H1 (cell line): ENCODE data around the gene EXTL1. TPM values are rescaled to one million over a fixed set of nuclear protein-coding genes. Genes with fewer than 3 reads are reported as not detected.

Source experiments
- CTCF ChIA-PET: fragments of 300-600 bp; sonication (Branson Sonifier 250); formaldehyde crosslinking; loops from one replicate; lab custom pipeline; 2021; ENCODE audit not compliant: partially characterized antibody; lab: Charles Lee
- POLR2A ChIA-PET: fragments of 300-600 bp; sonication (Branson Sonifier 250); formaldehyde crosslinking; loops from one replicate; lab custom pipeline; 2021; ENCODE audit warnings: inconsistent platforms; ENCODE audit not compliant: partially characterized antibody; lab: Charles Lee
- DNase-seq, 2 experiments: peaks; one replicate each; pipeline versions ENCODE4 v3.0.0 to v3.0.0-alpha.2; 2010 to 2022; ENCODE audit warnings: low spot score in 2 of 2, low read depth in 1 of 2, mixed read lengths in 1 of 2
- FAIRE-seq: peaks from 2 replicates; lab custom pipeline; 2011; peaks lifted over from hg19 to GRCh38; lab: Jason Lieb, UNC
- H2AFZ ChIP-seq: 2 replicates; pipeline ENCODE4 v1.8.1; 2012; ENCODE audit warnings: low read length, inconsistent platforms
- H2AK5ac ChIP-seq: 2 replicates; pipeline ENCODE4 v1.6.1; 2013; ENCODE audit warnings: low read depth, low read length
- H2BK120ac ChIP-seq: replicated peaks from 2 replicates; pipeline ENCODE3; 2013; ENCODE audit warnings: low read depth, low read length, inconsistent platforms
- H2BK12ac ChIP-seq: 2 replicates; pipeline ENCODE4 v1.6.1; 2013; ENCODE audit warnings: low read depth, low read length
- H2BK15ac ChIP-seq: 2 replicates; pipeline ENCODE4 v1.6.1; 2013; ENCODE audit warnings: low read length
- H2BK20ac ChIP-seq: 2 replicates; pipeline ENCODE4 v1.6.1; 2013; ENCODE audit warnings: low read length
- H2BK5ac ChIP-seq: 2 replicates; pipeline ENCODE4 v1.6.1; 2013; ENCODE audit warnings: low read depth, low read length
- H3K14ac ChIP-seq: 2 replicates; pipeline ENCODE4 v1.6.1; 2013; ENCODE audit warnings: inconsistent platforms; ENCODE audit not compliant: insufficient read length
- H3K18ac ChIP-seq: 2 replicates; pipeline ENCODE4 v1.6.1; 2013; ENCODE audit warnings: low read length; ENCODE audit errors: extremely low read depth
- H3K23ac ChIP-seq: 2 replicates; pipeline ENCODE4 v1.6.1; 2013; ENCODE audit warnings: inconsistent platforms; ENCODE audit not compliant: insufficient read length
- H3K23me2 ChIP-seq: 2 replicates; pipeline ENCODE4 v1.6.1; 2013; ENCODE audit warnings: low read depth, low read length
- H3K27ac ChIP-seq: 2 replicates; pipeline ENCODE4 v1.6.1; 2011; ENCODE audit warnings: low read depth, low read length, inconsistent platforms
- H3K27me3 ChIP-seq, 4 experiments: replicated peaks in 1 of 4; 1 replicate in 1 of 4; 2 replicates in 3 of 4; pipeline versions ENCODE4 v1.6.1 to v1.8.1; 2011 to 2013; ENCODE audit warnings: low read length in 3 of 4, mild to moderate bottlenecking in 3 of 4, inconsistent platforms in 2 of 4, mixed read lengths in 2 of 4, moderate library complexity in 1 of 4; ENCODE audit not compliant: control insufficient read depth in 3 of 4, insufficient read depth in 3 of 4; ENCODE audit errors: extremely low read depth in 1 of 4
- H3K36me3 ChIP-seq, 4 experiments: 2 replicates each; pipeline versions ENCODE4 v1.6.1 to v1.8.1; 2011 to 2013; ENCODE audit warnings: mild to moderate bottlenecking in 4 of 4, low read length in 3 of 4, moderate library complexity in 2 of 4, control low read depth in 1 of 4, inconsistent platforms in 1 of 4; ENCODE audit not compliant: insufficient read depth in 4 of 4, control insufficient read depth in 2 of 4
- H3K4ac ChIP-seq: replicated peaks from 2 replicates; pipeline ENCODE3; 2013; ENCODE audit warnings: low read length, low read depth, mixed read lengths, inconsistent platforms; ENCODE audit not compliant: insufficient read length
- H3K4me1 ChIP-seq, 4 experiments: replicated peaks in 1 of 4; 1 replicate in 1 of 4; 2 replicates in 3 of 4; pipeline versions ENCODE4 v1.6.1 to v1.8.1; 2011 to 2013; ENCODE audit warnings: low read length in 3 of 4, inconsistent platforms in 2 of 4, mixed read lengths in 1 of 4; ENCODE audit not compliant: insufficient read depth in 4 of 4, control insufficient read depth in 3 of 4
- H3K4me2 ChIP-seq, 2 experiments: 2 replicates each; pipeline versions ENCODE4 v1.6.1 to v1.8.1; 2011 to 2013; ENCODE audit warnings: low read depth in 2 of 2, low read length in 2 of 2, control low read depth in 1 of 2, inconsistent platforms in 1 of 2, mild to moderate bottlenecking in 1 of 2; ENCODE audit not compliant: insufficient read depth in 1 of 2
- H3K4me3 ChIP-seq, 4 experiments: fragments of 200-600, 300-600 bp in 1 of 4; sonication (generic), shearing (Covaris generic), sonication (Bioruptor Twin) in 1 of 4; 2 replicates each; pipeline versions ENCODE4 v1.5.1 to v1.8.1; 2011 to 2016; ENCODE audit warnings: low read length in 4 of 4, low read depth in 3 of 4, control low read depth in 2 of 4, inconsistent platforms in 2 of 4, mild to moderate bottlenecking in 2 of 4, mixed read lengths in 1 of 4, moderate library complexity in 1 of 4; ENCODE audit not compliant: insufficient read depth in 2 of 4; ENCODE audit errors: extremely low read depth in 1 of 4
- H3K56ac ChIP-seq: replicated peaks from 2 replicates; pipeline ENCODE3; 2013; ENCODE audit warnings: low read depth, mild to moderate bottlenecking, mixed read lengths, low read length, inconsistent platforms; ENCODE audit not compliant: insufficient read length
- H3K79me1 ChIP-seq: 2 replicates; pipeline ENCODE4 v1.6.1; 2013; ENCODE audit warnings: low read depth, low read length, control low read depth
- H3K79me2 ChIP-seq, 2 experiments: 2 replicates each; pipeline versions ENCODE4 v1.6.1 to v1.8.1; 2012 to 2013; ENCODE audit warnings: low read length in 2 of 2, mild to moderate bottlenecking in 2 of 2, inconsistent platforms in 1 of 2; ENCODE audit not compliant: insufficient read depth in 2 of 2, control insufficient read depth in 1 of 2
- H3K9ac ChIP-seq, 4 experiments: replicated peaks in 1 of 4; 1 replicate in 1 of 4; 2 replicates in 3 of 4; pipeline versions ENCODE4 v1.6.1 to v1.8.1; 2011 to 2013; ENCODE audit warnings: low read depth in 3 of 4, low read length in 3 of 4, control low read depth in 2 of 4, mild to moderate bottlenecking in 2 of 4, moderate library complexity in 2 of 4, inconsistent platforms in 1 of 4; ENCODE audit errors: extremely low read depth in 1 of 4
- H3K9me3 ChIP-seq, 2 experiments: 2 replicates each; pipeline versions ENCODE4 v1.6.1 to v1.8.1; 2012 to 2013; ENCODE audit warnings: mild to moderate bottlenecking in 2 of 2, moderate library complexity in 2 of 2, control low read depth in 1 of 2, inconsistent platforms in 1 of 2, low read depth in 1 of 2, low read length in 1 of 2, mixed read lengths in 1 of 2; ENCODE audit not compliant: insufficient read depth in 2 of 2
- H4K20me1 ChIP-seq, 2 experiments: replicated peaks in 1 of 2; 2 replicates each; pipeline versions ENCODE3 to v1.8.1; 2011 to 2013; ENCODE audit warnings: inconsistent platforms in 2 of 2, low read length in 2 of 2, mild to moderate bottlenecking in 1 of 2; ENCODE audit not compliant: insufficient read depth in 2 of 2, control insufficient read depth in 1 of 2
- H4K5ac ChIP-seq: 2 replicates; pipeline ENCODE4 v1.6.1; 2013; ENCODE audit warnings: low read length, low read depth, mixed read lengths, inconsistent platforms; ENCODE audit not compliant: insufficient read length
- H4K8ac ChIP-seq: 2 replicates; pipeline ENCODE4 v1.8.0; 2013; ENCODE audit warnings: mild to moderate bottlenecking, moderate library complexity, low read length, inconsistent platforms; ENCODE audit not compliant: insufficient read depth; ENCODE audit errors: extremely low read depth
- H4K91ac ChIP-seq: replicated peaks from 2 replicates; pipeline ENCODE3; 2013; ENCODE audit warnings: low read length, mixed read lengths, inconsistent platforms; ENCODE audit not compliant: insufficient read length
- CREB1 ChIP-seq: IDR thresholded peaks from 2 replicates; pipeline ENCODE4 v1.6.1; 2012; ENCODE audit warnings: inconsistent platforms
- NANOG ChIP-seq: IDR thresholded peaks from 2 replicates; pipeline ENCODE4 v1.6.1; 2011; ENCODE audit warnings: low read length, low read depth, mild to moderate bottlenecking, inconsistent platforms; ENCODE audit not compliant: insufficient read depth, poor library complexity, severe bottlenecking
- RAD21 ChIP-seq, 2 experiments: IDR thresholded peaks in 1 of 2; conservative IDR thresholded peaks in 1 of 2; 2 replicates each; pipeline ENCODE4 v1.6.1; 2011; ENCODE audit warnings: low read depth in 2 of 2, low read length in 2 of 2, improper control_type of control experiment in 1 of 2, inconsistent platforms in 1 of 2, mild to moderate bottlenecking in 1 of 2, moderate library complexity in 1 of 2
- SUZ12 ChIP-seq: fragments of 200-600 bp; sonication (generic); IDR thresholded peaks from 2 replicates; pipeline ENCODE4 v1.6.1; 2012; ENCODE audit warnings: mild to moderate bottlenecking, inconsistent platforms, low read length, moderate library complexity, mixed read lengths
- WGBS, 2 experiments: shearing (Covaris generic) in 1 of 2; methylation state at CpG; one replicate each; pipeline versions ENCODE4 v1.1.6 to v1.1.7; 2013 to 2015; ENCODE audit warnings: low lambda C conversion rate in 2 of 2, mixed read lengths in 2 of 2, inconsistent platforms in 1 of 2, low coverage in 1 of 2, missing lambda C conversion rate in 1 of 2; ENCODE audit not compliant: insufficient replicate concordance in 2 of 2, insufficient coverage in 1 of 2, insufficient read length in 1 of 2; ENCODE audit errors: extremely low coverage in 1 of 2, missing lambda C conversion rate in 1 of 2; 5-methylcytosine and 5-hydroxymethylcytosine counted together
- polyA plus RNA-seq, 7 experiments: library from polyadenylated mRNA; depleted of rRNA in 3 of 7; stranded (reverse) in 5 of 7; unstranded in 2 of 7; fragments of >200 nt in 5 of 7; fragments of 200-250 nt in 2 of 7; gene quantifications; 1 replicate in 5 of 7; 2 replicates in 1 of 7; 4 replicates in 1 of 7; pipeline versions ENCODE4 v1.2.1 to v1.2.3, GENCODE V29; 2011 to 2013; ENCODE audit warnings: missing spikeins in 2 of 7, mixed read lengths in 2 of 7
- total RNA-seq: library from RNA; stranded (reverse); fragmentation: NEBNext Ultra II Directional; extraction: Animal tissue kit (Norgen Biotek cat#: 25700); gene quantifications from 2 replicates; pipeline ENCODE4 v1.2.1, GENCODE V29; 2021
- TF ChIP-seq, protein P1 (sequence below), 3 experiments: IDR thresholded peaks; 1 replicate in 2 of 3; 2 replicates in 1 of 3; pipeline versions ENCODE4 v1.5.1 to v1.6.1; 2011; ENCODE audit warnings: low read length in 3 of 3, mild to moderate bottlenecking in 3 of 3, inconsistent platforms in 2 of 3, low read depth in 1 of 3, moderate library complexity in 1 of 3; ENCODE audit not compliant: insufficient read depth in 1 of 3; ENCODE audit errors: control extremely low read depth in 1 of 3
- TF ChIP-seq, protein P2 (sequence below): IDR thresholded peaks from 2 replicates; pipeline ENCODE4 v1.6.1; 2011; ENCODE audit warnings: low read depth, mild to moderate bottlenecking, low read length; ENCODE audit not compliant: insufficient read depth

Gene EXTL1
- total and polyA plus RNA-seq, 2 of the 8 experiments (the other 6 are each of a cell fraction or from before 2014, with no cell fraction given): 0.89 to 1.2 TPM

- FAIRE-seq (no peak), DNase-seq (peak in 1 of 2 experiments; percentile 96)
- H2BK120ac ChIP-seq: no peak overlapping the region
- POLR2A ChIA-PET: interaction anchor here (0.8 to 2.0 kb wide), 7 partner anchors 9 to 136 kb away, joined by 3 to 10 read pairs (median 4); partner anchors contain the start of genes SLC30A2 and ZNF593OS
- peaks cover 9% of the 10 kb centered on the region; the same call in 1 of the 2 replicates for H3K23me2 ChIP-seq
- H3K4me1 ChIP-seq: peaks cover 0 to 8% (median 6%) of the 10 kb centered on the region in 4 experiments; a peak in 5 of 7 replicates
- no peak overlapping the region for H3K9ac ChIP-seq
- H3K27me3 ChIP-seq: peaks cover 6 to 26% (median 20%) of the 10 kb centered on the region in 4 experiments; a peak in 6 of 7 replicates
- 28% methylated on average over 31 of the region's 39 CpGs; no CpG with 5 or more reads in 1 of the 2 experiments for WGBS, 2 experiments
- peak overlapping the region; percentile 63; the same call in 1 of the 2 replicates for H2AFZ ChIP-seq
- H2BK5ac ChIP-seq: no peak overlapping the region
- peaks cover 0 to 1% of the 10 kb centered on the region in 2 experiments for H4K20me1 ChIP-seq
- no peaks in the 10 kb centered on the region for H3K79me2 ChIP-seq
- H2BK15ac ChIP-seq: no peak overlapping the region
- no peak overlapping the region for H3K56ac ChIP-seq
- H3K9me3 ChIP-seq: no peaks in the 10 kb centered on the region
- no peak overlapping the region for H4K91ac ChIP-seq
- H3K36me3 ChIP-seq: no peaks in the 10 kb centered on the region
- CTCF ChIA-PET: interaction anchor here (0.5 to 6.5 kb wide), 37 partner anchors 9 to 737 kb away, joined by 3 to 56 read pairs (median 5); partner anchors contain the start of genes EXTL1, SLC30A2 and TRIM63
- no peak overlapping the region for H4K5ac ChIP-seq
- no peak overlapping the region for H3K18ac ChIP-seq
- H3K23ac ChIP-seq: no peak overlapping the region
- H3K79me1 ChIP-seq: no peaks in the 10 kb centered on the region
- H3K4me3 ChIP-seq: peak overlapping the region; percentile 39 to 85 (median 76)
- no peak overlapping the region for H4K8ac ChIP-seq
- H2AK5ac ChIP-seq: no peak overlapping the region
- H2BK20ac ChIP-seq: no peak overlapping the region
- TF ChIP-seq RAD21 (IDR thresholded peaks at IDR 0.05 in 1 of 2, conservative IDR thresholded peaks at IDR 0.05 in 1 of 2; ENCODE audit: low read depth in 2 of 2, low read length in 2 of 2) (peak; percentile 92 to 95), SUZ12 (no peak), NANOG (no peak), CREB1 (peak; percentile 25; the same call in 1 of the 2 replicates)
- TF ChIP-seq, protein P1, sequence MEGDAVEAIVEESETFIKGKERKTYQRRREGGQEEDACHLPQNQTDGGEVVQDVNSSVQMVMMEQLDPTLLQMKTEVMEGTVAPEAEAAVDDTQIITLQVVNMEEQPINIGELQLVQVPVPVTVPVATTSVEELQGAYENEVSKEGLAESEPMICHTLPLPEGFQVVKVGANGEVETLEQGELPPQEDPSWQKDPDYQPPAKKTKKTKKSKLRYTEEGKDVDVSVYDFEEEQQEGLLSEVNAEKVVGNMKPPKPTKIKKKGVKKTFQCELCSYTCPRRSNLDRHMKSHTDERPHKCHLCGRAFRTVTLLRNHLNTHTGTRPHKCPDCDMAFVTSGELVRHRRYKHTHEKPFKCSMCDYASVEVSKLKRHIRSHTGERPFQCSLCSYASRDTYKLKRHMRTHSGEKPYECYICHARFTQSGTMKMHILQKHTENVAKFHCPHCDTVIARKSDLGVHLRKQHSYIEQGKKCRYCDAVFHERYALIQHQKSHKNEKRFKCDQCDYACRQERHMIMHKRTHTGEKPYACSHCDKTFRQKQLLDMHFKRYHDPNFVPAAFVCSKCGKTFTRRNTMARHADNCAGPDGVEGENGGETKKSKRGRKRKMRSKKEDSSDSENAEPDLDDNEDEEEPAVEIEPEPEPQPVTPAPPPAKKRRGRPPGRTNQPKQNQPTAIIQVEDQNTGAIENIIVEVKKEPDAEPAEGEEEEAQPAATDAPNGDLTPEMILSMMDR (IDR thresholded peaks at IDR 0.05; ENCODE audit: control extremely low read depth in 1 of 3, insufficient read depth in 1 of 3, low read depth in 1 of 3, low read length in 3 of 3): peak; percentile 90 to 99 (median 93)
- TF ChIP-seq, protein P2, sequence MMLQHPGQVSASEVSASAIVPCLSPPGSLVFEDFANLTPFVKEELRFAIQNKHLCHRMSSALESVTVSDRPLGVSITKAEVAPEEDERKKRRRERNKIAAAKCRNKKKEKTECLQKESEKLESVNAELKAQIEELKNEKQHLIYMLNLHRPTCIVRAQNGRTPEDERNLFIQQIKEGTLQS: 0 out of 2 replicates have a peak, but pooled peaks have one; percentile 13
- no peak overlapping the region for H3K27ac ChIP-seq
- H3K14ac ChIP-seq: no peak overlapping the region
- peak overlapping the region; percentile 27 to 96 for H3K4me2 ChIP-seq
- H2BK12ac ChIP-seq: no peak overlapping the region
- H3K4ac ChIP-seq: no peak overlapping the region
These were observed 14.6 kb downstream of the EXTL1 start for GRCh38 chr1:26035959-26036755.
